Neural crest cell (in vitro differentiated cells): ENCODE measurements around the gene WNT10A. TPM values are rescaled to one million over a fixed set of nuclear protein-coding genes. Genes with fewer than 3 reads are reported as not detected.

ENCODE experiments used
- DNase-seq: peaks from one replicate; pipeline ENCODE4 v3.0.0; 2021; ENCODE audit warnings: low read depth, mixed read lengths, low spot score
- H3K27ac Mint-ChIP-seq: one replicate; pipeline ENCODE4 v1.8.0; 2021; ENCODE audit warnings: mild to moderate bottlenecking, mixed read lengths; ENCODE audit not compliant: unreplicated experiment
- H3K27me3 Mint-ChIP-seq: 2 replicates; pipeline ENCODE4 v1.8.0; 2021; ENCODE audit warnings: low read depth, mild to moderate bottlenecking, mixed read lengths
- H3K36me3 Mint-ChIP-seq: 2 replicates; pipeline ENCODE4 v1.8.0; 2021; ENCODE audit warnings: low read depth, mild to moderate bottlenecking, mixed read lengths
- H3K4me1 Mint-ChIP-seq: 2 replicates; pipeline ENCODE4 v1.8.0; 2021; ENCODE audit warnings: mixed read lengths
- H3K4me3 Mint-ChIP-seq: one replicate; pipeline ENCODE4 v1.8.0; 2021; ENCODE audit warnings: mild to moderate bottlenecking, mixed read lengths
- H3K9me3 Mint-ChIP-seq: 2 replicates; pipeline ENCODE4 v1.8.0; 2021; ENCODE audit warnings: mixed read lengths
- total RNA-seq: library from RNA; stranded (reverse); gene quantifications from 2 replicates; pipeline ENCODE4 v1.2.1, GENCODE V29; 2021
- TF ChIP-seq, protein P1 (sequence below): fragments of 200-600 bp; sonication (generic); conservative IDR thresholded peaks from 2 replicates; pipeline ENCODE4 v1.5.0; 2021; ENCODE audit warnings: antibody characterized with exemption, mild to moderate bottlenecking

WNT10A gene
- total RNA-seq, 1 donor from 2014 or later: not detected

DNA sequence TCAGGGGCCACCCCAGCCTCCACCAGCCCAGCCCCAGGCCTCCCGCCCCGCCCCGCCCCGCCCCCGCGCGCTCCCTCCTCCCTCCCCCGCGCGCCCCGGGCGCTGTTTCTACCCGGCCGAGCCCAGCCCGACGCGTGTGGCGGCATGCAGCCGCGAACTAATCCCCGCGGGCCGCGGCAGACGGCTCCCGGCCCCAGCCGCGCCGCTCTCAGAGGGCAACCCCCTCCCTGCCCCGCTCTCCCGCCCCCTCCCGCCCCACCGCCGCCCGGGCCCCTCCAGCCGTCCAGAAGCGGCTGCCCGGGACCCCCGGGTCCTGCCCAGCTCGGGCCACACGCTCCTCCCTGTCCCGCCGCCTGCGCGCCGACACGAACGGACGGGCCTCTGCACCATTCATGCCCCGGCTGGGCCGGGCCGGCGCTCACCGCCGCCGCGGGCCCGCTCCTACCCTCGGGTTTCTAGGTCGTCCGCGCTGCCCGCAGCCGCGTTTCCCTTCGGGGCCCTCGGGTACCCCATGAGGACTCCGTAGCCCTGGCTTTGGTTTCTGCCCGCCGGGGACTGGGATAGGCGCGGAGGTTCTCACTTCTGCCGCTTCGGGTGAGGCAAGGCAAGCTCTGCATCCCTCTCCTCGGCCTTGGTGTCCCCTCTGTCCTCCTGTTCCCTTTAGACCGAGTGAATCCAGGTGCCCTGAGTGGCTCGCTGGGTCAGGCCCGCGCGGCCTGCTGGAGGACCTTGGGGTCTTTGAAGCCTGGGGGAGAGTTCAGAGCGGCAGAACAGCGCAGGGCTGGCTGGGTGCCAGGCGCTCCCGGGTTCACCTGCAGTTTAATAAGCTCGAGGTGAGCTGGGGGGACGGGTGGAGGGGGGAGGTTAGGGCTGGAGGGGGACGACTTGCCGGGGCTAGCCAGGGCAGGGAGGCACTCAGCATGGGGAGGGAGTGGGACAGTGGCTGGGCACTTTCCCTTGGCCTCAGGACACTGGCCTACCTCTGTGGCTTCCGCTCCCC lies 3.1 kb downstream of the WNT10A start:
- TF ChIP-seq, protein P1, sequence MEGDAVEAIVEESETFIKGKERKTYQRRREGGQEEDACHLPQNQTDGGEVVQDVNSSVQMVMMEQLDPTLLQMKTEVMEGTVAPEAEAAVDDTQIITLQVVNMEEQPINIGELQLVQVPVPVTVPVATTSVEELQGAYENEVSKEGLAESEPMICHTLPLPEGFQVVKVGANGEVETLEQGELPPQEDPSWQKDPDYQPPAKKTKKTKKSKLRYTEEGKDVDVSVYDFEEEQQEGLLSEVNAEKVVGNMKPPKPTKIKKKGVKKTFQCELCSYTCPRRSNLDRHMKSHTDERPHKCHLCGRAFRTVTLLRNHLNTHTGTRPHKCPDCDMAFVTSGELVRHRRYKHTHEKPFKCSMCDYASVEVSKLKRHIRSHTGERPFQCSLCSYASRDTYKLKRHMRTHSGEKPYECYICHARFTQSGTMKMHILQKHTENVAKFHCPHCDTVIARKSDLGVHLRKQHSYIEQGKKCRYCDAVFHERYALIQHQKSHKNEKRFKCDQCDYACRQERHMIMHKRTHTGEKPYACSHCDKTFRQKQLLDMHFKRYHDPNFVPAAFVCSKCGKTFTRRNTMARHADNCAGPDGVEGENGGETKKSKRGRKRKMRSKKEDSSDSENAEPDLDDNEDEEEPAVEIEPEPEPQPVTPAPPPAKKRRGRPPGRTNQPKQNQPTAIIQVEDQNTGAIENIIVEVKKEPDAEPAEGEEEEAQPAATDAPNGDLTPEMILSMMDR: no peak
- Mint-ChIP-seq H3K36me3 (peaks cover 2% of the 10 kb centered on the region), H3K27me3 (peaks cover 85% of the 10 kb centered on the region), H3K4me3 (no peak overlapping the region), H3K9me3 (no peaks in the 10 kb centered on the region), H3K27ac (no peak overlapping the region), H3K4me1 (peaks cover 4% of the 10 kb centered on the region)
- DNase-seq: no peak

DNA sequence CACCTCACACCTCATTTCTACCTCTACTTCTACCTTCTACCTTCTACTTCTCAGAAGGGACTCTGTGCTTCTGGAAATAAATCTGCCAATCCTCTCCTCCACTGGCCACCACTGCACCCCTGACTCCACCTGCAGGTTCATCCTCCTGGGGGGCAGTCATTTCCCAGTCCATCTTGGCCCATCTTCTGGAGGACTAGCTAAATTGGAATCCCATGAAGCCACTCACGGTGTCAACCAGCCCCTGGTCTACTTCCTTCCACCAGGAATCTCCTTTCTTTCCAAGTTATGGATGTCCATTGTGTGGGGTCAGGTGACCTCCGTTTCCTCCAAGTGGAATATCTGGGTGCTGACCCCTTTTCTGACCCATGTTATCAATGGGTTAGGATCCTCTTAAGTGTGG lies 3.9 kb downstream of the WNT10A start:
- no peak for DNase-seq
- Mint-ChIP-seq H3K27ac (no peak overlapping the region), H3K9me3 (no peaks in the 10 kb centered on the region), H3K27me3 (peaks cover 86% of the 10 kb centered on the region), H3K4me3 (no peak overlapping the region), H3K36me3 (peaks cover 2% of the 10 kb centered on the region), H3K4me1 (peaks cover 4% of the 10 kb centered on the region)
- TF ChIP-seq, protein P1: no peak

DNA sequence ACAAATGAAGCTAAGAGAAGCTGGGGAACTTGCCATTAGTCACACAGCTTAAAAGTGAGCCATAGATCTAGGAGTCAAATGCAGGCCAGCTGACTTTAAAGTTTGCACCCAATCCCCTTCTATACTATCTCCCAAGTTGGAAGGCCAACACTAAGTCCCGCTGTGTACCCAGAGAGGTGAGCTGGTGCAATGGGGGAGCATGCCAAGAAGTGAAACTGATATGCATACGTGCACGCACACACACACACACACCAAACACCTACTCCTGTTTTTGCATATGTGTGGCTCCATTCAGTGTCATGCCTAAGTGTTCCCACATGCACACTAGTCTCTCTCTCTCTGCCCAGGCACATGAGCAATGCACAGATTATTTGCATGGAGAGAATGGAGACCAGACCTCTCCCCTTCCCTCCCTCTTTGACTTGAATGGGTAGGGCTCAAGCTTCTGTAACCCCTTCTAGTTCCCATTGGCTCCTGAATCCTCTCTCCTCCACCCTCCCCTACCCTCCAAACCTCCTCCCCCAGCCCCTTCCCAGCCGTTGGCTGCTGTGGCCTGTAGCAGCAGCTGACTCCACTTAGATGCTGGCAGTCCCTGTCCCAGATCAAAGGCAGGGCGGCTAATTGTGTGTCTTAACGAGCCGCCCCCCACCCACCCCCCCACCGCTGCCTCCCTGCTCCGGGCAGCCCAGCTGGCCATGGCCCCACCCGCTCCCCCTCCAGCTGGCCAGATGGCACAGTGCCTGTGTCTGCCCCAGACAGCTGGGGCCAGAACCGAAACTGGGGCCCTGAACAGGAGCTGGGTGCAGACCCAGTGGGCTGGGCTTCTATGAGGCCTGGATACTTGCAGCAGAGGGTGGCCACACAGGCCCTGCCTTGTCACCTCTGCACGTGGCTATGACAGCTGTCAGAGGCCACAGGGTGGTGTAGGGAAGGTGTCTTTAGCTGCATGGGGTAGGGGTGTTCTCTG lies 5.6 kb downstream of the WNT10A start:
- Mint-ChIP-seq H3K9me3 (no peaks in the 10 kb centered on the region), H3K27ac (no peak overlapping the region), H3K4me1 (peaks cover 4% of the 10 kb centered on the region), H3K4me3 (no peak overlapping the region), H3K36me3 (peaks cover 2% of the 10 kb centered on the region), H3K27me3 (peaks cover 87% of the 10 kb centered on the region)
- no peak for DNase-seq
- TF ChIP-seq, protein P1: no peak

DNA sequence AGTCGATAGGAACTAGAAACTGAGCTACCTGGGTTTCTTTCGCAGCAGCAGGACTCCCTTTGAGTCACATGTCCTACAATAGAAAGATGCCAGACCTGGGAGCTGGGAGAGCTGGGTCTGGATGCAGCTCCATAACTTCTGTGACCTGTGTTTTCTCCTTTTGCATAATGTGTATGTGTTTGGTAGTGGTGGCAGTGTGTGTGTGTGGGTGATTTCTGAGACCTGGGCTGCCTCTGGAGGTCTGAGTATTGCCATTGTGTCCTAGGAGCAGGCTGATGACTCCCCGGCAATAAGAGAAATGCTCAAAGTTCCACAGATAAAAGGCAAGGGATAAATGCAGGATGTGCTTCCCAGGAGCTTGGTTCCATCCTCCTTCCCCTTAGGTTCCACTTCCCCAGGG lies 6.4 kb downstream of the WNT10A start:
- no peak for DNase-seq
- Mint-ChIP-seq H3K36me3 (no peaks in the 10 kb centered on the region), H3K4me1 (peaks cover 4% of the 10 kb centered on the region), H3K4me3 (no peak overlapping the region), H3K27me3 (peaks cover 87% of the 10 kb centered on the region), H3K9me3 (no peaks in the 10 kb centered on the region), H3K27ac (no peak overlapping the region)
- TF ChIP-seq, protein P1: no peak

DNA sequence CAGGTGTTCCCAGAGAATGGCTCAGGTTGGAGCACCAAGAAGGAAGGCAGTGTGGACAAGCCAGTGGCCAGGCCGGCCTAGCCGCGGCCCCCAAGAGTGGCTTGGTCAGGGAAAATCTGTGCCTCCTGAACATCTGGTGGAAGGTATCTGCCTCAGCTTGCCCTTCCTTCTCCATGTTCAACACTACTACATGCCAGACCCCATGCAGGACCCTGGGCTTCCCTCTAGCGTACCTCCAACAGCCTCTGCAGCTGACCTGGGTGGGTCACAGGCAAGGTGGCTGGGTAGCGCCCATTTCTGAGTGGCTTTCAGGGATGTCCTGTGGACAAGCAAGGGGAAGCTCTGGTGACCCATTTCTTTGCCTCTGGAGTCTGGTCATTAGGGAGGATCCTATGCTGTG lies 7.7 kb downstream of the WNT10A start:
- H3K36me3 Mint-ChIP-seq: no peaks in the 10 kb centered on the region
- TF ChIP-seq, protein P1: no peak
- H3K27me3 Mint-ChIP-seq: peaks cover 86% of the 10 kb centered on the region
- H3K4me1 Mint-ChIP-seq: peaks cover 4% of the 10 kb centered on the region
- DNase-seq: no peak
- no peak overlapping the region for H3K27ac Mint-ChIP-seq
- no peaks in the 10 kb centered on the region for H3K9me3 Mint-ChIP-seq
- H3K4me3 Mint-ChIP-seq: no peak overlapping the region
